ENCODE data around the gene NCK2. TPM values are rescaled to one million over a fixed set of nuclear protein-coding genes. Genes with fewer than 3 reads are reported as not detected.

NCK2 gene
- total RNA-seq, 1 experiment from 2014 or later: 75.4 TPM

DNA sequence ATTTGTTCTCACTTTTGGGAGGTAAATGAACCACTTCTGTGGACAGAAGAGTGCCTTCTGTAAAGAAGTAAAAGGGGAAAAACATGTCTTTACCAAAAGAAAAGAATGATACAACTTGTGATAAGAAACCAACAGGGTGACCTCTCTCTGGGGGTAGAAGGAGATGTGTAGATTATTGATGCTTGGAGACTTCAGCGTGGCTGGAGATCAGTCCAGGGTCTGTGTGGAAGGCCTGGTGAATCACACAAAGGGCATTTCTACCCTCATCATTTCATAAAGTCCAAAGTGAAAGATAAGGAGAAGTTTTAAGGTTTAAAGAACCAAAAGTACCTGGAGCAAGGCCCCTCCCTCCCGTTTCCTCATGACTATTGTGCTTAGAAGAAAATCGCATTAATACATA is 142.5 kb downstream of the NCK2 start:
- ChIA-PET POLR2A (no interaction called here), CTCF (interaction anchor here (2.1 kb wide), 1 partner anchor 311 kb away, joined by 5 read pairs; no protein-coding TSS in a partner anchor)
- Mint-ChIP-seq H3K27me3 (ENCODE audit: low read depth) (no peaks in the 10 kb centered on the region), H3K9me3 (peaks cover 16% of the 10 kb centered on the region), H3K36me3 (peaks cover 31% of the 10 kb centered on the region), H3K4me1 (peaks cover 28% of the 10 kb centered on the region), H3K4me3 (no peak overlapping the region), H3K27ac (no peak overlapping the region)
- ATAC-seq: no peak
- DNase-seq (ENCODE audit: low spot score): no peak
- no peak for TF ChIP-seq ZNF423 (CRISPR knock-in tag; IDR thresholded peaks at IDR 0.05)

DNA sequence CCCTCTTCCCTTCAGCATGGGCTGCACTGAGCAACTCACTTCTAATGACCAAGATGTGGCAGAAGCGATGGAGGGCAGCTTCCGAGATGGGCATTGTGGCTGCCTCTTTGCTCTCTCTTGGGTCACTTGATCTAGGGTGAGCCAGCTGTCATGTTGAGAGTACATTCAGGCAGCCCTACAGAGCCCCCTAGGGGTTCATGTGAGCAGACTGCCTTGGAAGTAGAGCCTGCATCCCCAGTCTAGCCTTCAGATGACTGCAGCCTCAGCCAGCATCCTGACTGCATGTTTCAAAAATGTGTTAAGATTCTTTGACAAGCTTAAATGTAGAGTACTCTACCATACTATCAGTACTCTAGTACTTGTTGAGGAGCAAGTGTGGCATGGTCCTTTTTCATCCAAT is 143.9 kb downstream of the NCK2 start:
- peak; percentile 80 for ATAC-seq
- Mint-ChIP-seq H3K27ac (no peak overlapping the region), H3K4me1 (peaks cover 25% of the 10 kb centered on the region), H3K9me3 (peaks cover 16% of the 10 kb centered on the region), H3K27me3 (ENCODE audit: low read depth) (no peaks in the 10 kb centered on the region), H3K36me3 (peaks cover 31% of the 10 kb centered on the region), H3K4me3 (no peak overlapping the region)
- ChIA-PET CTCF (interaction anchor here (0.5 to 2.1 kb wide), 2 partner anchors 115 to 312 kb away, joined by 4 to 5 read pairs; no protein-coding TSS in a partner anchor), POLR2A (no interaction called here)
- DNase-seq (ENCODE audit: low spot score): no peak
- TF ChIP-seq SOX15 (CRISPR knock-in tag; IDR thresholded peaks at IDR 0.05) (no peak), SMAD4 (CRISPR knock-in tag; IDR thresholded peaks at IDR 0.05) (no peak), NFYB (CRISPR knock-in tag; conservative IDR thresholded peaks at IDR 0.05; ENCODE audit: low read depth) (no peak), ZNF121 (CRISPR knock-in tag; IDR thresholded peaks at IDR 0.05) (no peak), KAT7 (CRISPR knock-in tag; IDR thresholded peaks at IDR 0.05; ENCODE audit: borderline replicate concordance) (no peak), ZNF219 (CRISPR knock-in tag; IDR thresholded peaks at IDR 0.05; ENCODE audit: borderline replicate concordance) (no peak), SP1 (CRISPR knock-in tag; conservative IDR thresholded peaks at IDR 0.05) (no peak), MYBL2 (CRISPR knock-in tag; IDR thresholded peaks at IDR 0.05) (no peak), TP53 (CRISPR knock-in tag; IDR thresholded peaks at IDR 0.05) (no peak)
- TF ChIP-seq, protein P1, sequence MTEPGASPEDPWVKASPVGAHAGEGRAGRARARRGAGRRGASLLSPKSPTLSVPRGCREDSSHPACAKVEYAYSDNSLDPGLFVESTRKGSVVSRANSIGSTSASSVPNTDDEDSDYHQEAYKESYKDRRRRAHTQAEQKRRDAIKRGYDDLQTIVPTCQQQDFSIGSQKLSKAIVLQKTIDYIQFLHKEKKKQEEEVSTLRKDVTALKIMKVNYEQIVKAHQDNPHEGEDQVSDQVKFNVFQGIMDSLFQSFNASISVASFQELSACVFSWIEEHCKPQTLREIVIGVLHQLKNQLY (CRISPR knock-in tag; IDR thresholded peaks at IDR 0.05): no peak
- TF ChIP-seq, protein P2, sequence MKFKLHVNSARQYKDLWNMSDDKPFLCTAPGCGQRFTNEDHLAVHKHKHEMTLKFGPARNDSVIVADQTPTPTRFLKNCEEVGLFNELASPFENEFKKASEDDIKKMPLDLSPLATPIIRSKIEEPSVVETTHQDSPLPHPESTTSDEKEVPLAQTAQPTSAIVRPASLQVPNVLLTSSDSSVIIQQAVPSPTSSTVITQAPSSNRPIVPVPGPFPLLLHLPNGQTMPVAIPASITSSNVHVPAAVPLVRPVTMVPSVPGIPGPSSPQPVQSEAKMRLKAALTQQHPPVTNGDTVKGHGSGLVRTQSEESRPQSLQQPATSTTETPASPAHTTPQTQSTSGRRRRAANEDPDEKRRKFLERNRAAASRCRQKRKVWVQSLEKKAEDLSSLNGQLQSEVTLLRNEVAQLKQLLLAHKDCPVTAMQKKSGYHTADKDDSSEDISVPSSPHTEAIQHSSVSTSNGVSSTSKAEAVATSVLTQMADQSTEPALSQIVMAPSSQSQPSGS (CRISPR knock-in tag; IDR thresholded peaks at IDR 0.05; ENCODE audit: borderline replicate concordance, low read depth): no peak
- TF ChIP-seq, protein P3, sequence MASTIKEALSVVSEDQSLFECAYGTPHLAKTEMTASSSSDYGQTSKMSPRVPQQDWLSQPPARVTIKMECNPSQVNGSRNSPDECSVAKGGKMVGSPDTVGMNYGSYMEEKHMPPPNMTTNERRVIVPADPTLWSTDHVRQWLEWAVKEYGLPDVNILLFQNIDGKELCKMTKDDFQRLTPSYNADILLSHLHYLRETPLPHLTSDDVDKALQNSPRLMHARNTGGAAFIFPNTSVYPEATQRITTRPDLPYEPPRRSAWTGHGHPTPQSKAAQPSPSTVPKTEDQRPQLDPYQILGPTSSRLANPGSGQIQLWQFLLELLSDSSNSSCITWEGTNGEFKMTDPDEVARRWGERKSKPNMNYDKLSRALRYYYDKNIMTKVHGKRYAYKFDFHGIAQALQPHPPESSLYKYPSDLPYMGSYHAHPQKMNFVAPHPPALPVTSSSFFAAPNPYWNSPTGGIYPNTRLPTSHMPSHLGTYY (CRISPR knock-in tag; IDR thresholded peaks at IDR 0.05): no peak
- TF ChIP-seq, protein P4, sequence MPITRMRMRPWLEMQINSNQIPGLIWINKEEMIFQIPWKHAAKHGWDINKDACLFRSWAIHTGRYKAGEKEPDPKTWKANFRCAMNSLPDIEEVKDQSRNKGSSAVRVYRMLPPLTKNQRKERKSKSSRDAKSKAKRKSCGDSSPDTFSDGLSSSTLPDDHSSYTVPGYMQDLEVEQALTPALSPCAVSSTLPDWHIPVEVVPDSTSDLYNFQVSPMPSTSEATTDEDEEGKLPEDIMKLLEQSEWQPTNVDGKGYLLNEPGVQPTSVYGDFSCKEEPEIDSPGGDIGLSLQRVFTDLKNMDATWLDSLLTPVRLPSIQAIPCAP (CRISPR knock-in tag; IDR thresholded peaks at IDR 0.05): no peak
- TF ChIP-seq, protein P5, sequence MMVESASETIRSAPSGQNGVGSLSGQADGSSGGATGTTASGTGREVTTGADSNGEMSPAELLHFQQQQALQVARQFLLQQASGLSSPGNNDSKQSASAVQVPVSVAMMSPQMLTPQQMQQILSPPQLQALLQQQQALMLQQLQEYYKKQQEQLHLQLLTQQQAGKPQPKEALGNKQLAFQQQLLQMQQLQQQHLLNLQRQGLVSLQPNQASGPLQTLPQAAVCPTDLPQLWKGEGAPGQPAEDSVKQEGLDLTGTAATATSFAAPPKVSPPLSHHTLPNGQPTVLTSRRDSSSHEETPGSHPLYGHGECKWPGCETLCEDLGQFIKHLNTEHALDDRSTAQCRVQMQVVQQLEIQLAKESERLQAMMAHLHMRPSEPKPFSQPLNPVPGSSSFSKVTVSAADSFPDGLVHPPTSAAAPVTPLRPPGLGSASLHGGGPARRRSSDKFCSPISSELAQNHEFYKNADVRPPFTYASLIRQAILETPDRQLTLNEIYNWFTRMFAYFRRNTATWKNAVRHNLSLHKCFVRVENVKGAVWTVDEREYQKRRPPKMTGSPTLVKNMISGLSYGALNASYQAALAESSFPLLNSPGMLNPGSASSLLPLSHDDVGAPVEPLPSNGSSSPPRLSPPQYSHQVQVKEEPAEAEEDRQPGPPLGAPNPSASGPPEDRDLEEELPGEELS (CRISPR knock-in tag; IDR thresholded peaks at IDR 0.05): no peak
- TF ChIP-seq, protein P6, sequence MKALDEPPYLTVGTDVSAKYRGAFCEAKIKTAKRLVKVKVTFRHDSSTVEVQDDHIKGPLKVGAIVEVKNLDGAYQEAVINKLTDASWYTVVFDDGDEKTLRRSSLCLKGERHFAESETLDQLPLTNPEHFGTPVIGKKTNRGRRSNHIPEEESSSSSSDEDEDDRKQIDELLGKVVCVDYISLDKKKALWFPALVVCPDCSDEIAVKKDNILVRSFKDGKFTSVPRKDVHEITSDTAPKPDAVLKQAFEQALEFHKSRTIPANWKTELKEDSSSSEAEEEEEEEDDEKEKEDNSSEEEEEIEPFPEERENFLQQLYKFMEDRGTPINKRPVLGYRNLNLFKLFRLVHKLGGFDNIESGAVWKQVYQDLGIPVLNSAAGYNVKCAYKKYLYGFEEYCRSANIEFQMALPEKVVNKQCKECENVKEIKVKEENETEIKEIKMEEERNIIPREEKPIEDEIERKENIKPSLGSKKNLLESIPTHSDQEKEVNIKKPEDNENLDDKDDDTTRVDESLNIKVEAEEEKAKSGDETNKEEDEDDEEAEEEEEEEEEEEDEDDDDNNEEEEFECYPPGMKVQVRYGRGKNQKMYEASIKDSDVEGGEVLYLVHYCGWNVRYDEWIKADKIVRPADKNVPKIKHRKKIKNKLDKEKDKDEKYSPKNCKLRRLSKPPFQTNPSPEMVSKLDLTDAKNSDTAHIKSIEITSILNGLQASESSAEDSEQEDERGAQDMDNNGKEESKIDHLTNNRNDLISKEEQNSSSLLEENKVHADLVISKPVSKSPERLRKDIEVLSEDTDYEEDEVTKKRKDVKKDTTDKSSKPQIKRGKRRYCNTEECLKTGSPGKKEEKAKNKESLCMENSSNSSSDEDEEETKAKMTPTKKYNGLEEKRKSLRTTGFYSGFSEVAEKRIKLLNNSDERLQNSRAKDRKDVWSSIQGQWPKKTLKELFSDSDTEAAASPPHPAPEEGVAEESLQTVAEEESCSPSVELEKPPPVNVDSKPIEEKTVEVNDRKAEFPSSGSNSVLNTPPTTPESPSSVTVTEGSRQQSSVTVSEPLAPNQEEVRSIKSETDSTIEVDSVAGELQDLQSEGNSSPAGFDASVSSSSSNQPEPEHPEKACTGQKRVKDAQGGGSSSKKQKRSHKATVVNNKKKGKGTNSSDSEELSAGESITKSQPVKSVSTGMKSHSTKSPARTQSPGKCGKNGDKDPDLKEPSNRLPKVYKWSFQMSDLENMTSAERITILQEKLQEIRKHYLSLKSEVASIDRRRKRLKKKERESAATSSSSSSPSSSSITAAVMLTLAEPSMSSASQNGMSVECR (CRISPR knock-in tag; IDR thresholded peaks at IDR 0.05; ENCODE audit: borderline replicate concordance): no peak

Measured in WTC11 (cell line).